A673 (cell line): ENCODE data around the gene DEGS1. TPM values are rescaled to one million over a fixed set of nuclear protein-coding genes. Genes with fewer than 3 reads are reported as not detected.

Source experiments
- BruUV-seq: library from RNA; stranded (reverse); fragments of 400-500 nt; replicated peaks from 2 replicates; lab custom pipeline; 2021; lab: Mats Ljungman, UMichigan
- CTCF ChIA-PET: fragments of 300-600 bp; sonication (Branson Sonifier 250); formaldehyde crosslinking; loops from one replicate; lab custom pipeline; 2022; ENCODE audit warnings: antibody characterized with exemption; lab: Charles Lee
- POLR2A ChIA-PET: fragments of 300-600 bp; sonication (Branson Sonifier 250); formaldehyde crosslinking; loops from one replicate; lab custom pipeline; 2022; ENCODE audit warnings: antibody characterized with exemption; ENCODE audit not compliant: low non-redundant PET; lab: Charles Lee
- DNase-seq: peaks from one replicate; pipeline ENCODE4 v3.0.0-alpha.2; 2015; ENCODE audit warnings: low spot score
- H3K27ac ChIP-seq: fragments of 200-600 bp; sonication (generic); 2 replicates; pipeline ENCODE4 v1.5.1; 2016; ENCODE audit warnings: mixed run types, low read depth, mild to moderate bottlenecking, mixed read lengths, antibody characterized with exemption, low read length; ENCODE audit not compliant: poor library complexity, severe bottlenecking
- H3K27me3 ChIP-seq: fragments of 200-600 bp; sonication (generic); replicated peaks from 2 replicates; pipeline ENCODE4 v1.6.1; 2017; ENCODE audit warnings: mixed run types, low read depth, mild to moderate bottlenecking, mixed read lengths, antibody characterized with exemption, low read length; ENCODE audit not compliant: insufficient read depth, poor library complexity
- H3K36me3 ChIP-seq: fragments of 200-600 bp; sonication (generic); 2 replicates; pipeline ENCODE4 v1.6.1; 2016; ENCODE audit warnings: mixed run types, mild to moderate bottlenecking, mixed read lengths, antibody characterized with exemption, low read length; ENCODE audit not compliant: insufficient read depth, poor library complexity, severe bottlenecking
- H3K4me1 ChIP-seq: fragments of 200-600 bp; sonication (generic); 2 replicates; pipeline ENCODE4 v1.6.1; 2017; ENCODE audit warnings: mixed run types, mild to moderate bottlenecking, mixed read lengths, antibody characterized with exemption, low read length; ENCODE audit not compliant: insufficient read depth, poor library complexity, severe bottlenecking
- H3K4me3 ChIP-seq: fragments of 200-600 bp; sonication (generic); 2 replicates; pipeline ENCODE4 v1.5.1; 2016; ENCODE audit warnings: low read depth, mixed run types, mild to moderate bottlenecking, mixed read lengths, low read length; ENCODE audit not compliant: poor library complexity, severe bottlenecking
- H3K9me3 ChIP-seq: fragments of 200-600 bp; sonication (generic); 2 replicates; pipeline ENCODE4 v1.6.1; 2016; ENCODE audit warnings: mixed run types, low read depth, mild to moderate bottlenecking, mixed read lengths, antibody characterized with exemption, low read length; ENCODE audit not compliant: poor library complexity, severe bottlenecking
- CTCF ChIP-seq: fragments of 300-800, 200-600 bp; sonication (generic); conservative IDR thresholded peaks from 2 replicates; pipeline ENCODE4 v1.5.1; 2017; ENCODE audit warnings: low read depth, mild to moderate bottlenecking, antibody characterized with exemption, low read length, moderate library complexity, mixed read lengths
- EZH2 ChIP-seq: fragments of 200-600 bp; sonication (generic); IDR thresholded peaks from 2 replicates; pipeline ENCODE4 v1.6.1; 2017; ENCODE audit warnings: borderline replicate concordance, low read depth, mild to moderate bottlenecking, mixed read lengths, antibody characterized with exemption, low read length; ENCODE audit not compliant: poor library complexity, severe bottlenecking
- intact Hi-C: fragments of 100-400 bp; cut with micrococcal nuclease; formaldehyde crosslinking; loops from one replicate; pipeline ENCODE4 v1.10.0; 2022; ENCODE audit not compliant: unreplicated experiment
- total RNA-seq: library from RNA; stranded (reverse); gene quantifications from 2 replicates; pipeline ENCODE4 v1.2.3, GENCODE V29; 2021

DEGS1 gene
- total RNA-seq, 1 experiment from 2014 or later, result 70.0 TPM

DNA sequence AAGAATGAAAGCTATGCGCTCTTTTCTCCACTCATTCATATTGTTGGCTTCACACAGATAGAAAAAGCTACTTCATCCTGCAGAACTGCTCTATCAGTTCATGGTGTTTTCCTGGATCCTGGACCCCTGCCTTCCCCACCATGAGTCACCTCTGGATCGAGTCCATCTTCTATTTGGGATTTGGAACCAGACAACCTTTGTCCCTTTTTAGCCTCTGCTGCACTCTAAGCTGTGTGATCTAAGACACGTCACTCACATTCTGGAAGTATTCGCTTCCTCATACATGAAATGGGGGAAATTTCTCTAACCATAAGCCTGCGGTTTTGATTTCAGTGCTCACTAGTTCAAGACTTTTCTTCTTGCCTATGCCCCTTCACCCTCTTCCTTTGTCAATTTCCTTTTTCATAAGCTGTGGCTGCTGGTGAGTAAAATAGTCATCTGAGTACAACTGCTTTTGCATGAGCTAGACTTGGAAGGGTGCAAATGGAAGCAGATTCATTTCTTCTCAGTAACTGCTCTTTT, 14.1 kb upstream of the DEGS1 start:
- Histone ChIP-seq H3K9me3 (no peaks in the 10 kb centered on the region), H3K36me3 (no peaks in the 10 kb centered on the region), H3K27me3 (no peaks in the 10 kb centered on the region), H3K4me1 (no peaks in the 10 kb centered on the region), H3K4me3 (no peak overlapping the region), H3K27ac (no peak overlapping the region)
- ChIA-PET POLR2A (no interaction called here), CTCF (no interaction called here)
- TF ChIP-seq EZH2 (no peak), CTCF (no peak)
- no peak for DNase-seq
- intact Hi-C loops, result no loop called here
- no TSS peak for BruUV-seq

DNA sequence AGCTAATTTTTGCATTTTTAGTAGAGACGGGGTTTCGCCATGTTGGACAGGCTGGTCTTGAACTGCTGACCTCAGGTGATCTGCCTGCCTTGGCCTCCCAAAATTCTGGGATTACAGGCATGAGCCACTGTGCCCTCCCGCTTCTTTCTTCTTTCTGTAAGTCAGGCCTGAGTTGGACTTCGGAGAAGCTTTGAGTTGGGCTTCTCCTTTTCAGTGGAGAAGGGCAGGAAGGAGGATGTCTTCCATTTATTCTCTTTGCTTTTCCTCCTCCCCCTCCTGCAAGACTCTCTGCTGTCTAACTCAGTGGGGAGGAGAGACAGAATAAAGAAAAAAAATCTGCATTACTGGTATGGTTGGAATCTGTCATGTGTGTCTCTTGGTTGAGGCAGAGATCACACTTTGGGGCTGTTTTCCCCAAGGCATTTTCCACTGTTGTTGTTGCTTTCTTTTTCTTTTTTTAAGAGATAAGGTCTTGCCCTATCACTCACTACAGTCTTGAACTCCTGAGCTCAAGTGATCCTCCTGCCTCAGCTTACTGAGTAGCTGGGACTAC, 13.2 kb upstream of the DEGS1 start:
- Histone ChIP-seq H3K36me3 (no peaks in the 10 kb centered on the region), H3K4me1 (no peaks in the 10 kb centered on the region), H3K4me3 (no peak overlapping the region), H3K27ac (no peak overlapping the region), H3K27me3 (no peaks in the 10 kb centered on the region), H3K9me3 (no peaks in the 10 kb centered on the region)
- BruUV-seq, result no TSS peak
- ChIA-PET POLR2A (no interaction called here), CTCF (no interaction called here)
- intact Hi-C loops, result no loop called here
- DNase-seq, result no peak
- no peak for TF ChIP-seq EZH2
- no peak for TF ChIP-seq CTCF

DNA sequence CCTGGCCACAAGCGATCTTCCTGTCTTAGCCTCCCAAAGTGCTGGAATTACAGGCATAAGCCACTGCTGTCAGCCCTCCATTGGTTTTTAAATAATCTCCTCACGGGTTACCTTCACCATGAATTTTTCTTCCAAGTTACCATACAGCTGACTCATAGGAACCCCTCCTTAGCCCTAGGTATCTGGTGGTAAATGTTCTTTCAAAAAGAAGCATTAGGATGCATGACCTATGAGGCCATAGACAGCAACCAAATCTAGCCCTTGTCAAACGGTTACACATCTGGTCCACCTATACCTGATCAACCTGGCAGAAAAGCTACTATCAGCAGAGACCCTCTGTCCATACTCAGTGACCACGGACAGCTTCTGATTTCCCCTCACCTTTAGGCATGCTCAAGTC, 12.7 kb upstream of the DEGS1 start:
- intact Hi-C loops, result no loop called here
- no peak for TF ChIP-seq CTCF
- no peak for TF ChIP-seq EZH2
- Histone ChIP-seq H3K36me3 (no peaks in the 10 kb centered on the region), H3K9me3 (no peaks in the 10 kb centered on the region), H3K27ac (no peak overlapping the region), H3K27me3 (no peaks in the 10 kb centered on the region), H3K4me3 (no peak overlapping the region), H3K4me1 (no peaks in the 10 kb centered on the region)
- no peak for DNase-seq
- ChIA-PET CTCF (no interaction called here), POLR2A (no interaction called here)
- BruUV-seq, result no TSS peak
